Right hindlimb (tissue), 1 donor: Measurements from ENCODE around the gene ARID4B.
"Not testable (repeated sequence)": the region's sequence is repeated elsewhere in the genome, so short reads cannot be mapped to it uniquely, and the experiment has no call there.

Source experiments
- DNase-seq: peaks from one replicate; pipeline ENCODE4 v3.0.0-alpha.2; 2018

ARID4B gene, protein sequence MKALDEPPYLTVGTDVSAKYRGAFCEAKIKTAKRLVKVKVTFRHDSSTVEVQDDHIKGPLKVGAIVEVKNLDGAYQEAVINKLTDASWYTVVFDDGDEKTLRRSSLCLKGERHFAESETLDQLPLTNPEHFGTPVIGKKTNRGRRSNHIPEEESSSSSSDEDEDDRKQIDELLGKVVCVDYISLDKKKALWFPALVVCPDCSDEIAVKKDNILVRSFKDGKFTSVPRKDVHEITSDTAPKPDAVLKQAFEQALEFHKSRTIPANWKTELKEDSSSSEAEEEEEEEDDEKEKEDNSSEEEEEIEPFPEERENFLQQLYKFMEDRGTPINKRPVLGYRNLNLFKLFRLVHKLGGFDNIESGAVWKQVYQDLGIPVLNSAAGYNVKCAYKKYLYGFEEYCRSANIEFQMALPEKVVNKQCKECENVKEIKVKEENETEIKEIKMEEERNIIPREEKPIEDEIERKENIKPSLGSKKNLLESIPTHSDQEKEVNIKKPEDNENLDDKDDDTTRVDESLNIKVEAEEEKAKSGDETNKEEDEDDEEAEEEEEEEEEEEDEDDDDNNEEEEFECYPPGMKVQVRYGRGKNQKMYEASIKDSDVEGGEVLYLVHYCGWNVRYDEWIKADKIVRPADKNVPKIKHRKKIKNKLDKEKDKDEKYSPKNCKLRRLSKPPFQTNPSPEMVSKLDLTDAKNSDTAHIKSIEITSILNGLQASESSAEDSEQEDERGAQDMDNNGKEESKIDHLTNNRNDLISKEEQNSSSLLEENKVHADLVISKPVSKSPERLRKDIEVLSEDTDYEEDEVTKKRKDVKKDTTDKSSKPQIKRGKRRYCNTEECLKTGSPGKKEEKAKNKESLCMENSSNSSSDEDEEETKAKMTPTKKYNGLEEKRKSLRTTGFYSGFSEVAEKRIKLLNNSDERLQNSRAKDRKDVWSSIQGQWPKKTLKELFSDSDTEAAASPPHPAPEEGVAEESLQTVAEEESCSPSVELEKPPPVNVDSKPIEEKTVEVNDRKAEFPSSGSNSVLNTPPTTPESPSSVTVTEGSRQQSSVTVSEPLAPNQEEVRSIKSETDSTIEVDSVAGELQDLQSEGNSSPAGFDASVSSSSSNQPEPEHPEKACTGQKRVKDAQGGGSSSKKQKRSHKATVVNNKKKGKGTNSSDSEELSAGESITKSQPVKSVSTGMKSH (N-terminal part only)

DNA sequence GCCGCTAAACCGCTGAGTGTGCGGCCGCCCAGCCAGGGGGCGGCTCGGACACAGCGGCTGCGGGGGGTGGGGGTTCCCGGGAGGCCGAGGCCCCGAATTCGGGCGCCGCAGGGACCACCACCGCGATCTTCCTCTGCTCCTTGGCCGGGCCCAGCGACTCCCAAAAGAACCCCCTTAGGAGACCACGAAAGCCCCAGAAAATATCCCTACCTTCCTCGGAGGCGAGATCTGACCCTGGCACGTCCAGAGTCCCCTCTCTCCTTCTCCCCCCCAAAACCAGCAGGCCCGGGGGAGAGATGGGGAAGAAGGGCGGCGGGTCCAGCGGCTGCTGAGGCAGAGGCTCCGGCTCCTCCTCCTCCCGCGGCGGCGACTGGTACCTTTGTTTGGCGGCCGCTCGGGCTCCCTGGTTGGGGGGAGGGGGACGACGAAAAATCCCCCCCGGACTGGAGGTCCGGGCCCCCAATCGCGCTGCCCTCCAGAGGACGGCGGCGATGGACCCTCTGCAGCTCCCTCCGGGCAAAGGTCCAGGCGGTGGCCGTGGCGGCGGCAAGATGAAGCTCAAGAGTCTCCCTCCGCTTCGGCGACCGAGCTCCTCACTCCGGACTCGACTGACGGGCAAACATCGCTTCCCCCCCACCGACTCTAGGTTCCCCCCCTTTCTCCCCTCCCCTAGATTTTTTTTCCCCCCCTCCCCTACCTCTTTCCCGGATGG lies at the start of gene ARID4B:
TSS of gene ARID4B (minus strand) at position 621 of the 712 bp plus-strand sequence. CDS start 1,260 bp downstream, outside the sequence.
- no peak for DNase-seq

DNA sequence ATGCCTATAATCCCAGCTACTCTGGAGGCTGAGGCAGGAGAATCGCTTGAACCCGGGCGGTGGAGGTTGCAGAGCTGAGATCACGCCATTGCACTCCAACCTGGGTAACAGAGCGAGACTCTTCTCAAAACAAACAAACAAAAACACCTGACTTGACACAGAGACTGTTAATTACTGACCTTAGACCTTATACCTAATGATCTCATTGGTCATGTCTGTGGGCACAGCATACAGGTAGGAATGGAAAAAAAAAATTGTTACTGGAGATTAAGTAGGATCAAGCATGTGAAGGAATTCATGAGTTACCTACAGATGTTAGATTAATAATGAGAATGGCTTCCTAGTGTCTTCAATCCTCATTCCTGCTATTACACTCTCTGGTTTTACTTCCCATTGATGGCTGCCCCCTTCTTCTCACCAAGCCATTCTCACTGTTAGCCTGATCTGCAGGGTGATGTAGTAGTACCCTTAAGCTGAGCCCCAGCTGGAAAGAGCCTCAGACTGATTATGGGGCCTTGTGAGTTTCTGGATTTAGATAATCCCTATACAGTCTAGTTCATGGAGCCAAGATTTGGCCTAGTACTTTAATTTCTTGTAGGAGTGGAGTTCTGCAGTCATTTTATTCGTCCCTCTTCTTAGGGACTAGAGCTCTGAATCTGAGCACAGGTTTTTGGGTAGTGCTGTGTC lies 48.1 kb upstream of the ARID4B start:
- no peak for DNase-seq

- no peak for DNase-seq
These were observed 41.8 kb upstream of the ARID4B start for GRCh38 chr1:235369802-235370201.

DNA sequence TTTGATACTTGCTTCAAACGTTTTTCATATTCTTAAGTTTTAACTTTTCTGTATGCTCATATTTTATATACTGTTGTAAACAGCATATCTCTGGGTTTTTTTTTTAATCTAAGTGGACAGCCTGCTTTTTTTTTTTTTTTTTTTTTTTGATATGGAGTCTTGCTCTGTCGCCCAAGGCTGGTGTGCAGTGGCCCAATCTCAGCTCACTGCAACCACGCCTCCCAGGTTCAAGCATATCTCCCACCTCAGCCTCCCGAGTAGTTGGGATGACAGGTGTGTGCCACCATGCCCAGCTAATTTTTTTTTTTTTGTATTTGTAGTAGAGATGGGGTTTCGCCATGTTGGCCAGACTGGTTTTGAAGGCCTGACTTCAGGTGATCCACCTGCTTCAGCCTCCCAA lies 40.4 kb upstream of the ARID4B start:
- DNase-seq, result no peak

DNA sequence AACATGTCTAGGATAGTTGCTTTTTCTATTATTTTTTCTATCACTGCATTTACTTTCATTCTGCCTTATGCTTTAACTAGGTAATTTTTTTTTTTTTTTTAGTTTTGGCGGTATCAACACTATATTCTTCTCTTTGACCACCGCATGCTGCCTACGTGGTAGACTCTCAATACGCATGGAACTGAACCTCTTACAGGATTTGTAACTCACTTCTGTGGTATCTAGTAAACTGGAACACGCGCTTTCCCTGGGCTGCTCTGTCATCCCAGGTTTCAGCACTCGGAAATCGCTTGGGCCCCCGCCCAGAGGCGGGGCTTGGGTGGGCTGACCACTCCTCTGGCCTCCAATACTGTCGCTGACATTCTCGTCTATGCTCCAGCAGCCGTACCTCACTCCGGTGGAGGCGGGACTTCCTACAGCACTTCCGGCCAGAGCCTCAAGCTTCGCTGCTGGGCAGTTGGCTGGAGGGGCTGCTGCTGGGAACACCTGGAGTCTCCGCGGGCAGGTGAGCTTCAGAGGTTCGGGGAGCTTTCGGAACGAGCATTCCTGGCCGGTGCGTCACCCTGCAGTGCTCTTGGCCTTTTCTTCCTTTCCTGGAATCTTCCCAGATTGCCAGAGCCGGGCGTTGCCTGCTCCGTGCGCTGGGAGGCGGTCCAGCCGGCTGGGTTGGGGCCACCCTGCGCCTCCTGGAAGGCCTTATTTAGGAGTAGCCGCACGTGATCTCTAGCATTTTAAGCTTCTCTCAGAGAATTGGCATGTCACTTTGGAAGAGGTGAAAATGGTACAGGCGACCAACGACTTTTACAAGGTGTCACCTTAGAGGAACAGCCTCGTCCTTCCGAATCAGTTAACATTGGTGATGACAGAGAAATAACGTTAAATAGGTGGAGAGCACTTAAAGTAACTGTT lies 39.3 kb upstream of the ARID4B start, which contains the start of gene TBCE:
TSS of gene TBCE (plus strand) at position 428 of the 909 bp plus-strand sequence. CDS start 12,623 bp downstream, outside the sequence.
- DNase-seq, result peak; percentile 98

DNA sequence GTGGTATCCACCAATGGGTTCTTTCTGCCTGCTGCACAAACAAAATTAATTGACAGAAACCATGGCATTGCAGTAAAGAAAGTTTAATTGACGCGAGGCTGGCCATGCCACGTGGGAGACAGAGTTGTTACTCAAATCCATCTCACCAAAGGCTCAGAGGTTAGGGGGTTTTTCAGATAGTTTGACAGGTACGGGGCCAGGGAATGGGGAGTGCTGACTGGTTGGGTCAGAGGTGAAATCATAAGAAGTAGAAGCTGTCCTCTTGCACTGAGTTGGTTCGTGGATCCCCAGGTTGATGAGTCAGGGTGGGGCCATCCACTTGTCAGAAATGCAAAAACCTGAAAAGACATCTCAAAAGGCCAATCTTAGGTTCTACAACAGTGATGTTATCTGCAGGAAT lies 38.3 kb upstream of the ARID4B start:
- no peak for DNase-seq

- not testable (repeated sequence) for DNase-seq
These were observed 36.2 kb upstream of the ARID4B start for GRCh38 chr1:235364189-235364588.

DNA sequence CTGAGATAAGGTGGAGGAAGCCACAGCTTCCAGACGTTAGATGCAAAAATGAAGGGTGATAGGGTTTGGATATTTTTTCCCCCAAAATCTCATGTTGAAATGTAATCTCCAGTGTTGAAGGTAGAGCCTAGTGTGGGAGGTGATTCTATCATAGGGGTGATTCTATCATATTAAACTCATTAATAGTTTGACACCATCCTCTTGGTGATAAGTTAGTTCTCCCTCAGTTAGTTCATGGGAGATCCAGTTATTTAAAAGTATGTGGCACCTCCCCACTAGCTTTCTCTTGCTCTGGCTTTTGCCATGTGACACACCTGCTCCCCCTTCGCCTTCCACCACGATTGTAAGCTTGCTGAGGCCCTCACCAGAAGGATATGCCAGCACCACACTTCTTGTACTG lies 30.9 kb upstream of the ARID4B start:
- no peak for DNase-seq

DNA sequence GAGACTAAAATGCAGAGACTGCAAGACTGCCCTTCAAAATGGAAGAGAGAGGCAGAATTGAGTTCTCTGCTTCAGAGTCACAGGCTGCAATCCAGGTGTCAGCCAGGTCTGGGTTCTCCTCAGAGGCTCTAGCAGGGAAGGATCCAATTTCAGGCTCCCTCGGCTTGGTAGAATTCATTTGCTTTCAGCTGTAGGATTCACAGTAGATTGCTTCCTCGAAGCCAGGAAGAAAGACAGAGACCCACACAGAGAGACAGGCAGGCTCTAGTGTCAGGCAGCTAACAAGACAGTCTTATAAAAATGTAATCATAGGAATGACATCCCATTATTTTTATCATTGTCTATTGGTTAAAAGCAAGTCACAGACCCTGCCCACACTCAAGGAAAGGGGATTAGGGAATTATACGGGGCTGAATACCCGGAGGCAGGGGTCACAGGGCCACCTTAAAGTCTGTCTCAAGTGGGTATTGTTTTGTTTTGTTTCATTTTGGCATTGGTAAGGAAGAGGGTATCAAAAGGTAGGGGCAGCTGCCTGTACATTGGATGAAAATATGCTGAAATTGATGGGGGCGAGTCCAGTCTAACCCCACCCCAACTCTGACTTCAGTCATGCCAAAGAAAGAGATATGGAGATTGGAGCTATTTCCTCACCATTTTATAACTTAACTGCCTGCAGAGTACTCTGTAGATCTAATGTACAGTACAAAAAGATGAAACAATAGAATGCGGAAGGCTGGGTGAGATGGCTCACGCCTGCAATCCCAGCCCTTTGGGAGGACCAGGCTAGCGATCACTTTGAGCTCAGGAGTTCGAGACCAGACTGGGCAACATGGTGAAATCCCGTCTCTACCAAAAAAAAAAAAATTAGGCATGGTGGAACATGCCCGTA lies 29.8 kb upstream of the ARID4B start:
- no peak for DNase-seq

DNA sequence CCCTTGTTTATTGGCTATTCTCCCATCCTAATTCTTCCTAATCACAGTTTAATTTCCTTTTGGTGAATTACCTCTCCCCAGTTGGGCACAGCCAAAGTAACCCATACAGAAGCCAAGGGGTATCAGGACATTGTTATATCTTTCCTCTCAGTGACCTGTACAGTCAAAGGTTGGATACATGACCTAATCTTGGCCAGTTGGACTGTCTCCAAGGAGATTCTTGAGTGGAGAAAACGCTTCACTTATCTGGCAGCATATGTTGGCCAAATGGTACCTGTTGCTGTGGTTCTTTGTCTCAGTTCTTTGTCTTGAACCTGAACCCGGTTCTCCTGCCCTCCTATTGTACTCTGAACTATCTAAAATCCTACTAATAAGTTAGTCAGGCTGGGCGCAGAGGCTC lies 23.9 kb upstream of the ARID4B start:
- DNase-seq, result no peak

GRCh38 chr1:235351441-235351840 lies 23.5 kb upstream of the ARID4B start:
- DNase-seq, result no peak

GRCh38 chr1:235343726-235344125 lies 15.7 kb upstream of the ARID4B start:
- no peak for DNase-seq

GRCh38 chr1:235342471-235342870 lies 14.5 kb upstream of the ARID4B start:
- no peak for DNase-seq

DNA sequence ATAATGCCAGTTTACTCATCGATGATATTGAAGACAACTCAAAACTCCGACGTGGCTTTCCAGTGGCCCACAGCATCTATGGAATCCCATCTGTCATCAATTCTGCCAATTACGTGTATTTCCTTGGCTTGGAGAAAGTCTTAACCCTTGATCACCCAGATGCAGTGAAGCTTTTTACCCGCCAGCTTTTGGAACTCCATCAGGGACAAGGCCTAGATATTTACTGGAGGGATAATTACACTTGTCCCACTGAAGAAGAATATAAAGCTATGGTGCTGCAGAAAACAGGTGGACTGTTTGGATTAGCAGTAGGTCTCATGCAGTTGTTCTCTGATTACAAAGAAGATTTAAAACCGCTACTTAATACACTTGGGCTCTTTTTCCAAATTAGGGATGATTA lies 14.1 kb upstream of the ARID4B start:
- DNase-seq, result no peak

DNA sequence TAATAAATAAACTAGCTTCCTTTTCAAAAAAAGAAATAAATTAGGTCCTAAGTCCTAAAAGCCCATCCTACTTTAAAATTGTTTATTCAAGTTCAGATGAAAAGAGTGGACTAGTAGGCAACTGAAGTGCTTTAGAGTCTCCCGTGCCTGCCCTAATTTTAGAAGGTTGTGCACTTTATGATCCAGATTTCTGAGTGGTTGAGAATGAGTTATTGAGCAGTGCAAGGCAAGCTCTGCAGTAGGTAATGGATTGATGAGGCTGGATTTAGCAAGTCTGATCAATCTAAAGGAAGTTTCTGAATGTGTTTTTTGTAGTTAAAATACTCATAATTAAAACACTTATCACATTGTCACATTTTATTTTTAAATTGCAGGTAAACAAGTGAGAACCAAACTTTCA lies 13.4 kb upstream of the ARID4B start:
- DNase-seq, result no peak

DNA sequence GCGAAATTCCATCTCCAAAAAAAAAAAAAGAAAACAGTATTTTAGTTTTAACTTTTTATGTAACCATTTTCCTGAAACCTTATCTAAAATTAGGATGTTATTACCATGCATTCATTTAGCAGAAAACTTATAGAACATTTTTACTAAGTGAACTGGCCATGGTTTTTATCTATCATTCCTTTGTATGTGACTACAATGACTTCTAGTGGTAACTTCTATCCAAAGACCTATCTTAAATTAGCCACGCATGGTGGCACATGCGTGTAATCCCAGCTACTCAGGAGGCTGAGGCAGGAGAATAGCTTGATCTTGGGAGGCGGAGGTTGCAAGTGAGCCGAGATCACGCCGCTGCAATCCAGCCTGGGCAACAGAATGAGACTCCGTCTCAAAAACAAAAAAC lies 11.8 kb upstream of the ARID4B start:
- DNase-seq, result no peak

DNA sequence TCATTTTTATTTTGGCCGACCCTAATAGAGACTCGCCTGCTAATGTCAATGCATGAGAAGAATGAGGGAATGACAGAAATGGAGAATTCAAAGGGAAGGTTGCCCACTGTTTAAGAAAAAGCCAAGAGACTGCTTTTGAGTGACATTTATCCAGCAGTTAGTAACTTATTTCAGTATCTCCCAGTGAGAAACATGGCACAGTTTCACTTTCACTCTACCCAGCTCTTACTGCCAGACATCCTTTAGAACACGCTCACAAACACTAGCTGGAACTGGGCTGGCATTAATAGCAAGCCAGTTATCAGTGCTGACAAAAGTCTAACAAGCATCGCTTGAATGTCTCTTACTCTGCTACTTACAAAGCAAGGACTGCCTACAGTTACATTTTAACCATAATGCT lies 8.9 kb upstream of the ARID4B start:
- no peak for DNase-seq

- no peak for DNase-seq
These were observed 3.4 kb upstream of the ARID4B start for GRCh38 chr1:235331401-235331800.

GRCh38 chr1:235330918-235331285 lies 2.9 kb upstream of the ARID4B start:
- DNase-seq, result no peak
